Measurements from ENCODE around the gene DNAH3.
"Not testable (repeated sequence)": the region's sequence is repeated elsewhere in the genome, so short reads cannot be mapped to it uniquely, and the experiment has no call there.

GRCh38 chr16:21048091-21048912, 102.3 kb downstream of the DNAH3 start:
- TF ChIP-seq POLR2A (IDR thresholded peaks at IDR 0.05; ENCODE audit: low read length); GATA1 (IDR thresholded peaks at IDR 0.05; ENCODE audit: low read depth, low read length): not testable (repeated sequence)

Measured in erythroblast (primary cell).